MM.1S (cell line): Measurements from ENCODE around the gene NAALADL1.

Experiments used
- EZH2phosphoT487 ChIP-seq: fragments of 300-600 bp; sonication (generic); IDR thresholded peaks from 2 replicates; pipeline ENCODE4 v1.6.1; 2018; ENCODE audit warnings: antibody characterized with exemption, low read length
- TF ChIP-seq, protein P1 (sequence below): fragments of 300-600 bp; sonication (generic); IDR thresholded peaks from 2 replicates; pipeline ENCODE4 v1.5.1; 2016; ENCODE audit warnings: antibody characterized with exemption, low read length, mixed read lengths

DNA sequence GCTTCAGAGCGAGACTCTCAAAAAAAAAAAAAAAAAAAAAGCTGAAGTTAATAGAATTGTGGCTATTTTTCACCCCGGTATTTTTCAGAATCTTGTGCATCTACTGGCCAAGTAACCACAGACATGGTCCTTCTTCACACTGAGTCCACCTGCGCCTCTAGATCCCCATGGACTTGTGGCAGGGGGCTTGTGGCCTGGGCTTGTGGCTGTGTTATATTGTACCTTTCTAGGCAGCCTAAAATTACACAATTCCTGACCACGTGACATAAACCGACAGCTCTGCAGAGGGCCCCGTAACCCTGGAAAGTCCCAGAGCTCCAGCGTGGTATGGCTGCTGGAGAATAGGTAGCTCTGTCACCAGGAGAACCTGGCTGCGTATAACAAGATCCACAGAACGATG is 10.9 kb upstream of the NAALADL1 start:
- TF ChIP-seq, protein P1, sequence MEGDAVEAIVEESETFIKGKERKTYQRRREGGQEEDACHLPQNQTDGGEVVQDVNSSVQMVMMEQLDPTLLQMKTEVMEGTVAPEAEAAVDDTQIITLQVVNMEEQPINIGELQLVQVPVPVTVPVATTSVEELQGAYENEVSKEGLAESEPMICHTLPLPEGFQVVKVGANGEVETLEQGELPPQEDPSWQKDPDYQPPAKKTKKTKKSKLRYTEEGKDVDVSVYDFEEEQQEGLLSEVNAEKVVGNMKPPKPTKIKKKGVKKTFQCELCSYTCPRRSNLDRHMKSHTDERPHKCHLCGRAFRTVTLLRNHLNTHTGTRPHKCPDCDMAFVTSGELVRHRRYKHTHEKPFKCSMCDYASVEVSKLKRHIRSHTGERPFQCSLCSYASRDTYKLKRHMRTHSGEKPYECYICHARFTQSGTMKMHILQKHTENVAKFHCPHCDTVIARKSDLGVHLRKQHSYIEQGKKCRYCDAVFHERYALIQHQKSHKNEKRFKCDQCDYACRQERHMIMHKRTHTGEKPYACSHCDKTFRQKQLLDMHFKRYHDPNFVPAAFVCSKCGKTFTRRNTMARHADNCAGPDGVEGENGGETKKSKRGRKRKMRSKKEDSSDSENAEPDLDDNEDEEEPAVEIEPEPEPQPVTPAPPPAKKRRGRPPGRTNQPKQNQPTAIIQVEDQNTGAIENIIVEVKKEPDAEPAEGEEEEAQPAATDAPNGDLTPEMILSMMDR: no peak
- TF ChIP-seq EZH2phosphoT487: no peak
